Progenitor cell of endocrine pancreas (in vitro differentiated cells): Measurements from ENCODE around the gene APOBR. TPM values are rescaled to one million over a fixed set of nuclear protein-coding genes. Genes with fewer than 3 reads are reported as not detected.
"Not testable (repeated sequence)": the region's sequence is repeated elsewhere in the genome, so short reads cannot be mapped to it uniquely, and the experiment has no call there.

Experiments used
- DNase-seq: peaks from one replicate; pipeline ENCODE4 v3.0.0; 2021; ENCODE audit warnings: low spot score; ENCODE audit not compliant: unreplicated experiment
- H3K27ac Mint-ChIP-seq: 2 replicates; pipeline ENCODE4 v1.8.0; 2021; ENCODE audit warnings: mild to moderate bottlenecking, moderate library complexity, mixed read lengths
- H3K27me3 Mint-ChIP-seq: 2 replicates; pipeline ENCODE4 v1.8.0; 2021; ENCODE audit warnings: mixed read lengths
- H3K36me3 Mint-ChIP-seq: 2 replicates; pipeline ENCODE4 v1.8.0; 2022; ENCODE audit warnings: mixed read lengths; ENCODE audit not compliant: insufficient read depth
- H3K4me1 Mint-ChIP-seq: 2 replicates; pipeline ENCODE4 v1.8.0; 2021; ENCODE audit warnings: low read depth, mixed read lengths
- H3K4me3 Mint-ChIP-seq: 2 replicates; pipeline ENCODE4 v1.8.0; 2021; ENCODE audit warnings: low read depth, mild to moderate bottlenecking, moderate library complexity, mixed read lengths
- H3K9me3 Mint-ChIP-seq: 2 replicates; pipeline ENCODE4 v1.8.0; 2021; ENCODE audit warnings: low read depth, mixed read lengths
- long read RNA-seq: library from polyadenylated mRNA; unstranded; transcript quantifications from one replicate; pipeline ENCODE4 v2.0.0, GENCODE V29; 2020
- total RNA-seq: library from RNA; stranded (reverse); gene quantifications from 2 replicates; pipeline ENCODE4 v1.2.1, GENCODE V29; 2021
- TF ChIP-seq, protein P1 (sequence below): fragments of 200-600 bp; sonication (generic); IDR thresholded peaks from one replicate; pipeline ENCODE4 v1.5.0; 2021; ENCODE audit warnings: antibody characterized with exemption, mild to moderate bottlenecking; ENCODE audit not compliant: unreplicated experiment

Gene APOBR, protein sequence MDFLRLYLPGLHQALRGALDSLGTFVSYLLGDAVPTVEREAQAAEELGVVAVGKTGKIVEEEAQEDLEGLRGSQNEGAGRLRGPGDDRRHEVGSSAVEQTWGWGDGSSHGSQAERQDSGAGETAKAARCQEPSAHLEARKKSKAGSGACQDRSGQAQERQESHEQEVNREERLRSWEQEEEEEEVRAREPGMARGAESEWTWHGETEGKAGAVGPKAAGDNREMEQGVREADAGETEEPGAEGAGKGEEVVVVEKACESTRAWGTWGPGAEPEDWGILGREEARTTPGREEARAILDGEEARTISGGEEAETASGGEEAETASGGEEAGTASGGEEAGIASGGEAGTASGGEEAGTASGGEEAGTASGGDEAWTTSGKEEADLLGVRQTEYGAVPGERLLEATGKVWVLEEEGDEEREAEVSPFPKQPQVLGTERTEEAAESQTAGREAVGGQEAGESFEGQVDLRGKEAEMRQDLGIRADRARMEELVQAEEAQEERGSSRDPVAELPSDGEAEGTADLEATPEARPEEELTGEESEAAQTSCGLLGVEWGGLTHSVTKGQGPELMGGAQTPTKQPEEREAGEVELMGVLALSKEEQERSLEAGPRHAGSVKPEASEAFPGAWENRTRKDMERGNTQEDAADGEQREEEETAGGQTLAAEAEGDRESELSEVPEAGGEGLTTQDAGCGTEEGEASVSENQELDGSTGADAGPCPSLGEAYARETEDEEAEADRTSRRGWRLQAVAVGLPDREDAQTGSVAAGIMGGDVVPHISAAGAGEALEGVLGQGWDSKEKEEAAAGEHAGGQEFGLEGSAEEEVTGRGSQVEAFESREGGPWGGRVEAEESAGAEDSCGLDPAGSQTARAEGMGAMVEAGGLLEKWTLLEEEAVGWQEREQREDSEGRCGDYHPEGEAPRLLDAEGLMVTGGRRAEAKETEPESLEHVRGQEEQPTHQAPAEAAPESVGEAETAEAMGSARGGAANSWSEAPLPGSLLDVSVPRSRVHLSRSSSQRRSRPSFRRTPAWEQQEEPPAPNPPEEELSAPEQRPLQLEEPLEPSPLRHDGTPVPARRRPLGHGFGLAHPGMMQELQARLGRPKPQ
- 0.20 and 0.22 TPM in 2 replicates for total RNA-seq
- long read RNA-seq: 0 reads

DNA sequence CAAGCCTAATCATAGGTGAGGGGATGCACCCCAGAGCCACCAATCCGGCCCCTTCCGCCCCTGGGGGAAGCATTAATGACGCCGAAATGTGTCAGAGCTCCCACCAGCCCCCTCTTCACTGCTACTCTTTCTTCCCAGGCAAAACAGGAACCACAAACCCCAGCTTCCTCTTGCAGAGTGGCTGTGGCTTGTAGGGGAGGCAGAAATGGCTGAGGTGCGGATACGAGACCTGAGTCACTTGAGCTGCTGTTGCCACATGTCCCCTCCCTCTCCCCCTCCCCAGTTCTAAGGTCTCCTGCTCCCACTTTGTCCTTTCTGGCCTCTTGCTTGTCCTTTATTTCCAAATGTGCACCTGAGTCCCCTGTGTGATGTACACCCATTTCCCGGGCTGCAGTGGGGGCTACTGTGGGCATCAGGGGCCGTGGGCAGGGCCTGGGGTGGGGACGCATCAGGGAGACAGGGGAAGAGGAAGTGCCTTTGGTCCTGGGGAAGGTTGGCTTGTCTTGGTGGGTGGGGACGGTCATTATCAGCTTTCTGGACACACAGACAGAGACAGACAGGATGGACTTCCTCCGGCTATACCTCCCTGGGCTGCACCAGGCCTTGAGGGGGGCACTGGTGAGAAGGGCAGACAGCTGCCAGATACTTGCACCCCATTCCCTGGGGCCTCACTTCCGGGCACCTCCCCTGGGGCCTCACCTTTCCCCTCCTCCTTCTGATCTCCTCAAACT, at the start of gene APOBR:
Gene APOBR, plus strand, starts transcription at position 523 of the 731 bp plus-strand sequence. Its CDS starts 39 bp downstream, at position 562.
- Mint-ChIP-seq H3K27me3 (peaks cover 25% of the 10 kb centered on the region), H3K27ac (peak within 1 kb of the TSS; percentile 33), H3K4me3 (no peak within 1 kb of the TSS), H3K4me1 (no peaks in the 10 kb centered on the region), H3K36me3 (peaks cover under 1% of the 10 kb centered on the region), H3K9me3 (no peaks in the 10 kb centered on the region)
- TF ChIP-seq, protein P1, sequence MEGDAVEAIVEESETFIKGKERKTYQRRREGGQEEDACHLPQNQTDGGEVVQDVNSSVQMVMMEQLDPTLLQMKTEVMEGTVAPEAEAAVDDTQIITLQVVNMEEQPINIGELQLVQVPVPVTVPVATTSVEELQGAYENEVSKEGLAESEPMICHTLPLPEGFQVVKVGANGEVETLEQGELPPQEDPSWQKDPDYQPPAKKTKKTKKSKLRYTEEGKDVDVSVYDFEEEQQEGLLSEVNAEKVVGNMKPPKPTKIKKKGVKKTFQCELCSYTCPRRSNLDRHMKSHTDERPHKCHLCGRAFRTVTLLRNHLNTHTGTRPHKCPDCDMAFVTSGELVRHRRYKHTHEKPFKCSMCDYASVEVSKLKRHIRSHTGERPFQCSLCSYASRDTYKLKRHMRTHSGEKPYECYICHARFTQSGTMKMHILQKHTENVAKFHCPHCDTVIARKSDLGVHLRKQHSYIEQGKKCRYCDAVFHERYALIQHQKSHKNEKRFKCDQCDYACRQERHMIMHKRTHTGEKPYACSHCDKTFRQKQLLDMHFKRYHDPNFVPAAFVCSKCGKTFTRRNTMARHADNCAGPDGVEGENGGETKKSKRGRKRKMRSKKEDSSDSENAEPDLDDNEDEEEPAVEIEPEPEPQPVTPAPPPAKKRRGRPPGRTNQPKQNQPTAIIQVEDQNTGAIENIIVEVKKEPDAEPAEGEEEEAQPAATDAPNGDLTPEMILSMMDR: no peak
- DNase-seq: no peak

DNA sequence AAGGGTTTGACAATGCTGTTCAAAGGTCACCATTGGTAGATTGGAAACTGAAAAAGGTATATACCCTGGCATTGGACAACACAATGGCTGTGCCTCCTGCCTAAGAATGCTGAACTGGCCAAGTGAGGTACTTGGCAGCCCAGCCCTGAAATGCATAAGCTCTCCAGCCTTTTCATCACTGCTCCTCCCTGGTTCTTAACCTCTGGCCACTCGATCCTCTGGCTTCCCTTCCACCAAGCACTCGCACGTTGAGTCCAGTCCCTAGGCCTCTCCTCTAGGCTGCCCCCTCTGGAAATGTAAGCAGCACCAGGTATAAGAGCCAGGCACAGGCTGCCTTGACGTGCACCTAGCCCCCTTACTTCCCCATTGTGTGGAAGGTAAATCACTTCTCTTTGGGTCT, 48.1 kb upstream of the APOBR start:
- not testable (repeated sequence) for H3K9me3 Mint-ChIP-seq, DNase-seq, H3K36me3 Mint-ChIP-seq, H3K4me1 Mint-ChIP-seq, H3K27me3 Mint-ChIP-seq, H3K4me3 Mint-ChIP-seq, H3K27ac Mint-ChIP-seq

DNA sequence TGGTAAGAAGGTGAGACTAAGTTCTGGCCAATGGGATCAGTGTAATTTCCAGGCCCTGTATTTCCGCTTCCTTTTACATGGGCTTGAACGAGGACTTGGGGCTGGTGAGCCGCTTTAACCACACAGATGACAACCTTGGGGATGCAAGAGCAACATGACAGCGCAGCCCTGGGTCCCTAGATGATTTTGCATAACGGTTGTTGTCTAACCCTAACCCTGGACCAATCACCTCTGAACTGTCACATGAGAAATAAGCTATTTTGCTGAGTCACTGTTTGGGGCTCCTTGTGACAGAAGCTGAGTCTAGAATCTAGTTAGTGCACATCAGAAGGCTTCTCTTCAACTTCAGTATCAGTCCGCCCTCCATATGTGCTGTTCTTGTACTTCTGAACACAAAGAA, 47.4 kb upstream of the APOBR start:
- not testable (repeated sequence) for H3K36me3 Mint-ChIP-seq, H3K27ac Mint-ChIP-seq, DNase-seq, H3K4me1 Mint-ChIP-seq, H3K9me3 Mint-ChIP-seq, H3K27me3 Mint-ChIP-seq, H3K4me3 Mint-ChIP-seq

DNA sequence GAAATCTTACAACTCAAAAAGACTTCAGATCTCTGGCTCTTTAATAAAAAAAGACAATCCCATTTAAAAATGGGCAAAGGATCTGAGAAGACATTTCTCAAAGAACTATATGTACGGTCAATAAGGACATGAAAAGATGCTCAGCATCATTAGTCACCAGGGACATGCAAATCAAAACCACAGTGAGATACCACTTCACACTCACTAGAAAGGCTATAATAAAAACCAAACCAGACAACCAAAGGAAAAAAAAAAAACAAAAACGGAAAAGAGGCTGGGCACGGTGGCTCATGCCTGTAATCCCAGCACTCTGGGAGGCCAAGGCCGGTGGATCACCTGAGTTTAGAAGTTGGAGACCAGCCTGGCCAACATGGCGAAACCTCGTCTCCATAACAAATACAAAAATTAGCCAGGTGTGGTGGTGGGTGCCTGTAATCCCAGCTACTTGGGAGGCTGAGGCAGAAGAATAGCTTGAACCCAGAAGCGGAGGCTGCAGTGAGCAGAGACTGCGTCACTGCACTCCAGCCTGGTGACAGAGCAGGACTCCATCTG, 20.7 kb upstream of the APOBR start:
- TF ChIP-seq, protein P1: no peak
- Mint-ChIP-seq H3K9me3 (no peaks in the 10 kb centered on the region), H3K36me3 (peaks cover 11% of the 10 kb centered on the region), H3K4me1 (no peaks in the 10 kb centered on the region), H3K27ac (peak overlapping the region; percentile 36), H3K4me3 (no peak overlapping the region), H3K27me3 (no peaks in the 10 kb centered on the region)
- no peak for DNase-seq

DNA sequence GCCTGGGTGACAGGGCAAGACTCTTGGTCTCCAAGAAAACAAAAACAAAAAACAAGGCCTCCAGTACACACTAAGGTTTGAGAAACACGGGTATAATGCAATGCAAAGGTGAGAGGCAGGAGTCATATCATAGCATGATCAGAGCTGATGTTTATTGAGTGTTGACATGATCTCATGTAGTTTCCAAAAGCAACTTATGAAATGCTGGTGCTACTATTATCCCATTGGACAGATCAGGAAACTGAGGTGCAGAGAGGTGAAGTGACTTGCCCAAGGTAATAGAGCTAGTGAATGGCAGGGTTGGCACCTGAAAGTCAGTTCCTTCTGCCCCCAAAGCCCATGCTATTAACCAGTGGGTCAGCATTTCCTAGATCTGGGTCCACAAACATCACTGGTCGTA, 19.2 kb upstream of the APOBR start:
- Mint-ChIP-seq H3K36me3 (peaks cover 13% of the 10 kb centered on the region), H3K4me1 (no peaks in the 10 kb centered on the region), H3K27ac (no peak overlapping the region), H3K9me3 (no peaks in the 10 kb centered on the region), H3K27me3 (no peaks in the 10 kb centered on the region), H3K4me3 (no peak overlapping the region)
- DNase-seq: no peak
- TF ChIP-seq, protein P1: no peak
